Measurements from ENCODE around the gene FIBP.

FIBP gene

DNA sequence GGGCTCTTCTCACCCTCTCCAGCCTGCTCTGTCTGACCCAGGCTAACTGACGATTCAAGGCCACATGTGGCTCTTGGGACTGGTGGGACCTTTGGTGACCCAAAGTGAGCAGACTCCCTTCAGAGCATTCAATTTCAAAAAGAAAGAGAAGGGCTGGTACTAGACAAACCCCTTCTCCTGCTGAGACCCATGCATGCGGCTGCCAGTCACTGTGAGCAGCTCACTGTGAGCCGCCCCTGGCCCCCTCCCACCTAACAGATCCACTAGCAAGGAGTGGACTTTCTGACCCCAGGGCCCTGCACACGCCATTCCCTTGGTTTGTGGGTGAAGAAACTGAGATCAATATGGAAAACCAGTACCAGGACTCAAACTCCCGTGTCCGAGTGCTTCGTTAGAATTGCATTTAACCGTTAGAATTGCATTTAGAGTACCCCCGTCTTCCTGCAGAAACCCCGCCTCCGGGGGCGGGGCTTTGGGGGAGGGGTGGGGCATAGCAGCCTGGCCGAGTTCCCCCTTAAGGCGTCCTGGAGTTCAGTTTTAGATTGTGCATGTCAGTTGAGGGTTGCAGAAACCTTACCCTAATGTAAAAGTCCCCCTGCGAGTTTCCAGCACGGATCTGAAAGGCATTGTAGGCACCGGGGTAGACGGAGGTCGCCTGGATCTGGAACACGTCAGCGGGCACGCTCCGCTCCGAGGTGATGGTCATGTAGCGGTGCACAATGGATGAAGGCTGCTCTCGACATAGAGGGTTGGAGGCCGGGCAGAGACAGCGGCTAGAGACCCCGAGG is 20.8 kb downstream of the FIBP start:
- CTCF ChIA-PET: interaction anchor here (0.7 to 33.3 kb wide), 4 partner anchors 6 to 112 kb away, joined by 5 to 1090 read pairs (median 269); partner anchors contain the start of genes CCDC85B, CFL1, FIBP and MUS81
- TF ChIP-seq CTCF (IDR thresholded peaks at IDR 0.05; ENCODE audit: insufficient read depth, low read length, missing control alignments): no peak
- POLR2A ChIA-PET: interaction anchor here (2.1 to 6.8 kb wide), 2 partner anchors 8 to 9 kb away, joined by 5 to 103 read pairs; partner anchors contain the start of genes CFL1 and MUS81
- DNase-seq (ENCODE audit: low read depth, low spot score): no peak
- no peak overlapping the region for H3K4me3 ChIP-seq (ENCODE audit: low read depth, low read length)

- TF ChIP-seq CTCF (IDR thresholded peaks at IDR 0.05; ENCODE audit: insufficient read depth, low read length, missing control alignments): no peak
- POLR2A ChIA-PET: interaction anchor here (0.9 to 6.8 kb wide), 3 partner anchors 7 to 34 kb away, joined by 3 to 103 read pairs (median 5); partner anchors contain the start of genes CCDC85B, CFL1, FOSL1 and MUS81
- no peak overlapping the region for H3K4me3 ChIP-seq (ENCODE audit: low read depth, low read length)
- DNase-seq (ENCODE audit: low read depth, low spot score): no peak
- CTCF ChIA-PET: interaction anchor here (0.7 to 33.3 kb wide), 4 partner anchors 8 to 155 kb away, joined by 5 to 1090 read pairs (median 185); partner anchors contain the start of genes CCDC85B, CFL1, FIBP and KAT5
These were observed 21.6 kb downstream of the FIBP start for GRCh38 chr11:65866509-65867283.

DNA sequence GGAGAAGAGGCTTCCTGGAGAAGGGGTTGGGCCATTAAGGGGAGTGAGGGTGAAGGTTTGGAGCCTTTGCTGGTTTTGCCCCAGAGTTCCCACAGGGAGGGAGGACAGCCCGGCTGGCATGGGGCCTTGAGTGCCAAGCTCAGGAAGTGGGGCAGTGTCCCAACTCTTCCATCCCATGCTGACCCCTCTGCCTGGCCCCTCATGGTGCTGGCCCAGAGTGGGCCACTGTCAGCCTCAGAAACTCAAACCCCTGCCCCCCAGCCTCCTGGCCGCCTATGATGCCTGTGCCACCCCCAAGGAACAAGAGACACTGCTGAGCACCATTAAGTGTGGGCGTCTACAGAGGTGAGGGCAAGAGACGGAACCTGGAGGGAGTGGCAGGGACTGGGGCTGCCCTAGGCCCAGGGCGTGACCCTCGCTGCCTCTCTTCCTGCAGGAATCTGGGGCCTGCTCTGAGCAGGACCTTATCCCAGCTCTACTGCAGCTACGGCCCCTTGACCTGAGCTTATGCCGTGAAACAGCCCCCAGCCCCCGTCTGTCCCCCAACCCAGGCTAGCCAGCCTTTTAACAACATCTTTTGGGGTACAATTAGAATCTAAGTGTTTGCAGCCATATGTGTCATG is 22.6 kb downstream of the FIBP start:
- POLR2A ChIA-PET: interaction anchor here (0.6 to 1.5 kb wide), 4 partner anchors 8 to 75 kb away, joined by 3 to 5 read pairs (median 4); partner anchors contain the start of gene FOSL1
- CTCF ChIA-PET: interaction anchor here (1.2 to 33.3 kb wide), 3 partner anchors 21 to 154 kb away, joined by 6 to 1090 read pairs (median 364); partner anchors contain the start of genes CCDC85B, FIBP, KAT5 and SART1
- DNase-seq (ENCODE audit: low read depth, low spot score): no peak
- no peak for TF ChIP-seq CTCF (IDR thresholded peaks at IDR 0.05; ENCODE audit: insufficient read depth, low read length, missing control alignments)
- H3K4me3 ChIP-seq (ENCODE audit: low read depth, low read length): no peak overlapping the region; the same call in 1 of the 2 replicates

DNA sequence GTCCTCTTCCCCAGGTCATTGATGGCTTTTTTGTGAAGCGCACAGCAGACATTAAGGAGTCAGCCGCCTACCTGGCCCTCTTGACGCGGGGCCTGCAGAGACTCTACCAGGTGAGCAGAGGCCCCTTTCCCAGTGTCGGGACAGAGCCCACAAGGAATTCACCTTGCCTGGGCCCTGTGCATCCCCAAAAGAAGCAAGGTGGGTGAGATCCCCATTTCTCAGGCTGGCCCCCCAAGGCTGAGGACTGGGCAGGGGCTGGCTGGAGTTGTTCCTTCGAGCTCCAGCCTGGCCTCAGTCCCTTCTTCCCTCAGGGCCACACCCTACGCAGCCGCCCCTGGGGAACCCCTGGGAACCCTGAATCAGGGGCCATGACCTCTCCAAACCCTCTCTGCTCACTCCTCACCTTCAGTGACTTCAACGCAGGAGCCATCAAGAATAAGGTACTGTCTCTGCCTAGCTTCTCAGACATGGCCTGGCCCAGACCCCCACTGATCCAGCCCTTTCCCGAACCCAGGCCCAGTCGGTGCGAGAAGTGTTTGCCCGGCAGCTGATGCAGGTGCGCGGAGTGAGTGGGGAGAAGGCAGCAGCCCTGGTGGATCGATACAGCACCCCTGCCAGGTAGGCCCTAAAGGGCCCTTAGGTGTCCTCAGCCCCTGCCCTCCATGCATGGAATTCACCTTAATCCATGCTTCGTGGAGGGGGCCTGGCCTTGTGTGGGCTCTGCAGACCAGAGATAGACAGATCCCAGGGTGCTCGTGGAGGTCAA is 23.4 kb downstream of the FIBP start:
- DNase-seq (ENCODE audit: low read depth, low spot score): no peak
- no peak for TF ChIP-seq CTCF (IDR thresholded peaks at IDR 0.05; ENCODE audit: insufficient read depth, low read length, missing control alignments)
- ChIA-PET POLR2A (interaction anchor here (0.6 to 1.2 kb wide), 4 partner anchors 9 to 146 kb away, joined by 3 to 5 read pairs (median 4); no protein-coding TSS in a partner anchor), CTCF (interaction anchor here (16.6 kb wide), 1 partner anchor 21 kb away, joined by 364 read pairs; the partner anchor contains the start of genes CCDC85B and FIBP)
- no peak overlapping the region; the same call in 1 of the 2 replicates for H3K4me3 ChIP-seq (ENCODE audit: low read depth, low read length)

GRCh38 chr11:65863889-65864705 is 24.2 kb downstream of the FIBP start:
- TF ChIP-seq CTCF (IDR thresholded peaks at IDR 0.05; ENCODE audit: insufficient read depth, low read length, missing control alignments): no peak
- ChIA-PET CTCF (interaction anchor here (0.8 to 16.6 kb wide), 4 partner anchors 7 to 78 kb away, joined by 3 to 364 read pairs (median 90); partner anchors contain the start of genes CCDC85B, EFEMP2 and FIBP), POLR2A (interaction anchor here (0.6 to 1.9 kb wide), 7 partner anchors 8 to 307 kb away, joined by 3 to 14 read pairs (median 4); partner anchors contain the start of genes CCDC85B and KAT5)

More at GRCh38 chr11:65863889-65864705, 24.2 kb downstream of the FIBP start:
- no peak overlapping the region for H3K4me3 ChIP-seq (ENCODE audit: low read depth, low read length)
- no peak for DNase-seq (ENCODE audit: low read depth, low spot score)

All from AG04449 (cell line).